ENCODE data around the gene MAMDC4. TPM values are rescaled to one million over a fixed set of nuclear protein-coding genes. Genes with fewer than 3 reads are reported as not detected.

The MAMDC4 gene
- total and polyA plus RNA-seq, 2 of the 13 experiments (the other 11 are each of a cell fraction or from before 2014, with no cell fraction given): 6.0 to 6.8 TPM

DNA sequence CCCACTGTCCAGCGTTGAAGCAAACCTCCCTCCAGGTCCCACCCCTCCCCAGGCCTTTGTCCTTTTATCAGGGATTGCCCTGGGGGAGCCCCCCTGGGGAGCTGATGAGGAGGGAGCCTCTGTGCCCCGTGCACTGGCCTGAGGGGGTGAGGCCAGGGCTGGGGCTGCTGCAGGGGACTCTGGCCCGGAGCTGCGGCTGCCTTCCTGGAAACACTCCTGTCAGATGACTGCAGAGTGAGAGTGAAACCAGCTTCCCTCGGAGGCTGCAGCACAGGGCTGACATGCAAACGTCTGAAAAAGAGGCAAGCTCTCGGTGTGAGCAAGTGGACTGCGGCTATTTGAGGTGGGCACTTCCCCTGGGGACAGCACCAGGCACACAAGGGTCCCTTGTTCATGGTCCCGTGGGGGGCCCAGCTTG lies 29.6 kb downstream of the MAMDC4 start (continued):
- TF ChIP-seq, protein P1, sequence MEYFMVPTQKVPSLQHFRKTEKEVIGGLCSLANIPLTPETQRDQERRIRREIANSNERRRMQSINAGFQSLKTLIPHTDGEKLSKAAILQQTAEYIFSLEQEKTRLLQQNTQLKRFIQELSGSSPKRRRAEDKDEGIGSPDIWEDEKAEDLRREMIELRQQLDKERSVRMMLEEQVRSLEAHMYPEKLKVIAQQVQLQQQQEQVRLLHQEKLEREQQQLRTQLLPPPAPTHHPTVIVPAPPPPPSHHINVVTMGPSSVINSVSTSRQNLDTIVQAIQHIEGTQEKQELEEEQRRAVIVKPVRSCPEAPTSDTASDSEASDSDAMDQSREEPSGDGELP (IDR thresholded peaks at IDR 0.05; ENCODE audit: borderline replicate concordance, low read depth): peak; percentile 43; the same call in 1 of the 2 replicates
- TF ChIP-seq, protein P2, sequence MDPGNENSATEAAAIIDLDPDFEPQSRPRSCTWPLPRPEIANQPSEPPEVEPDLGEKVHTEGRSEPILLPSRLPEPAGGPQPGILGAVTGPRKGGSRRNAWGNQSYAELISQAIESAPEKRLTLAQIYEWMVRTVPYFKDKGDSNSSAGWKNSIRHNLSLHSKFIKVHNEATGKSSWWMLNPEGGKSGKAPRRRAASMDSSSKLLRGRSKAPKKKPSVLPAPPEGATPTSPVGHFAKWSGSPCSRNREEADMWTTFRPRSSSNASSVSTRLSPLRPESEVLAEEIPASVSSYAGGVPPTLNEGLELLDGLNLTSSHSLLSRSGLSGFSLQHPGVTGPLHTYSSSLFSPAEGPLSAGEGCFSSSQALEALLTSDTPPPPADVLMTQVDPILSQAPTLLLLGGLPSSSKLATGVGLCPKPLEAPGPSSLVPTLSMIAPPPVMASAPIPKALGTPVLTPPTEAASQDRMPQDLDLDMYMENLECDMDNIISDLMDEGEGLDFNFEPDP (CRISPR knock-in tag; conservative IDR thresholded peaks at IDR 0.05): no peak
- TF ChIP-seq, protein P3, sequence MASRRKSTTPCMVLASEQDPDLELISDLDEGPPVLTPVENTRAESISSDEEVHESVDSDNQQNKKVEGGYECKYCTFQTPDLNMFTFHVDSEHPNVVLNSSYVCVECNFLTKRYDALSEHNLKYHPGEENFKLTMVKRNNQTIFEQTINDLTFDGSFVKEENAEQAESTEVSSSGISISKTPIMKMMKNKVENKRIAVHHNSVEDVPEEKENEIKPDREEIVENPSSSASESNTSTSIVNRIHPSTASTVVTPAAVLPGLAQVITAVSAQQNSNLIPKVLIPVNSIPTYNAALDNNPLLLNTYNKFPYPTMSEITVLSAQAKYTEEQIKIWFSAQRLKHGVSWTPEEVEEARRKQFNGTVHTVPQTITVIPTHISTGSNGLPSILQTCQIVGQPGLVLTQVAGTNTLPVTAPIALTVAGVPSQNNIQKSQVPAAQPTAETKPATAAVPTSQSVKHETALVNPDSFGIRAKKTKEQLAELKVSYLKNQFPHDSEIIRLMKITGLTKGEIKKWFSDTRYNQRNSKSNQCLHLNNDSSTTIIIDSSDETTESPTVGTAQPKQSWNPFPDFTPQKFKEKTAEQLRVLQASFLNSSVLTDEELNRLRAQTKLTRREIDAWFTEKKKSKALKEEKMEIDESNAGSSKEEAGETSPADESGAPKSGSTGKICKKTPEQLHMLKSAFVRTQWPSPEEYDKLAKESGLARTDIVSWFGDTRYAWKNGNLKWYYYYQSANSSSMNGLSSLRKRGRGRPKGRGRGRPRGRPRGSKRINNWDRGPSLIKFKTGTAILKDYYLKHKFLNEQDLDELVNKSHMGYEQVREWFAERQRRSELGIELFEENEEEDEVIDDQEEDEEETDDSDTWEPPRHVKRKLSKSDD (CRISPR knock-in tag; IDR thresholded peaks at IDR 0.05; ENCODE audit: low read depth): no peak
- TF ChIP-seq, protein P4, sequence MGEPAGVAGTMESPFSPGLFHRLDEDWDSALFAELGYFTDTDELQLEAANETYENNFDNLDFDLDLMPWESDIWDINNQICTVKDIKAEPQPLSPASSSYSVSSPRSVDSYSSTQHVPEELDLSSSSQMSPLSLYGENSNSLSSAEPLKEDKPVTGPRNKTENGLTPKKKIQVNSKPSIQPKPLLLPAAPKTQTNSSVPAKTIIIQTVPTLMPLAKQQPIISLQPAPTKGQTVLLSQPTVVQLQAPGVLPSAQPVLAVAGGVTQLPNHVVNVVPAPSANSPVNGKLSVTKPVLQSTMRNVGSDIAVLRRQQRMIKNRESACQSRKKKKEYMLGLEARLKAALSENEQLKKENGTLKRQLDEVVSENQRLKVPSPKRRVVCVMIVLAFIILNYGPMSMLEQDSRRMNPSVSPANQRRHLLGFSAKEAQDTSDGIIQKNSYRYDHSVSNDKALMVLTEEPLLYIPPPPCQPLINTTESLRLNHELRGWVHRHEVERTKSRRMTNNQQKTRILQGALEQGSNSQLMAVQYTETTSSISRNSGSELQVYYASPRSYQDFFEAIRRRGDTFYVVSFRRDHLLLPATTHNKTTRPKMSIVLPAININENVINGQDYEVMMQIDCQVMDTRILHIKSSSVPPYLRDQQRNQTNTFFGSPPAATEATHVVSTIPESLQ (CRISPR knock-in tag; conservative IDR thresholded peaks at IDR 0.05): no peak
- TF ChIP-seq ZZZ3 (CRISPR knock-in tag; IDR thresholded peaks at IDR 0.05; ENCODE audit: borderline replicate concordance) (no peak), NFKB2 (CRISPR knock-in tag; IDR thresholded peaks at IDR 0.05; ENCODE audit: borderline replicate concordance) (peak; percentile 53; the same call in 1 of the 2 replicates), CBX1 (IDR thresholded peaks at IDR 0.05; ENCODE audit: low read depth) (no peak), ZNF550 (CRISPR knock-in tag; IDR thresholded peaks at IDR 0.05; ENCODE audit: borderline replicate concordance) (no peak), KMT2A (CRISPR knock-in tag; IDR thresholded peaks at IDR 0.05) (no peak), ESRRA (CRISPR knock-in tag; IDR thresholded peaks at IDR 0.05; ENCODE audit: low read depth) (no peak), ZNF292 (CRISPR knock-in tag; IDR thresholded peaks at IDR 0.05; ENCODE audit: borderline replicate concordance, low read depth) (no peak), ZNF883 (CRISPR knock-in tag; IDR thresholded peaks at IDR 0.05; ENCODE audit: not compliant biosample characterization) (no peak), ZMYM4 (CRISPR knock-in tag; IDR thresholded peaks at IDR 0.05) (no peak), ZNF124 (CRISPR knock-in tag; IDR thresholded peaks at IDR 0.05) (no peak)
- TF ChIP-seq, protein P5, sequence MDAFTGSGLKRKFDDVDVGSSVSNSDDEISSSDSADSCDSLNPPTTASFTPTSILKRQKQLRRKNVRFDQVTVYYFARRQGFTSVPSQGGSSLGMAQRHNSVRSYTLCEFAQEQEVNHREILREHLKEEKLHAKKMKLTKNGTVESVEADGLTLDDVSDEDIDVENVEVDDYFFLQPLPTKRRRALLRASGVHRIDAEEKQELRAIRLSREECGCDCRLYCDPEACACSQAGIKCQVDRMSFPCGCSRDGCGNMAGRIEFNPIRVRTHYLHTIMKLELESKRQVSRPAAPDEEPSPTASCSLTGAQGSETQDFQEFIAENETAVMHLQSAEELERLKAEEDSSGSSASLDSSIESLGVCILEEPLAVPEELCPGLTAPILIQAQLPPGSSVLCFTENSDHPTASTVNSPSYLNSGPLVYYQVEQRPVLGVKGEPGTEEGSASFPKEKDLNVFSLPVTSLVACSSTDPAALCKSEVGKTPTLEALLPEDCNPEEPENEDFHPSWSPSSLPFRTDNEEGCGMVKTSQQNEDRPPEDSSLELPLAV (CRISPR knock-in tag; conservative IDR thresholded peaks at IDR 0.05; ENCODE audit: low read depth): no peak
- TF ChIP-seq, protein P6, sequence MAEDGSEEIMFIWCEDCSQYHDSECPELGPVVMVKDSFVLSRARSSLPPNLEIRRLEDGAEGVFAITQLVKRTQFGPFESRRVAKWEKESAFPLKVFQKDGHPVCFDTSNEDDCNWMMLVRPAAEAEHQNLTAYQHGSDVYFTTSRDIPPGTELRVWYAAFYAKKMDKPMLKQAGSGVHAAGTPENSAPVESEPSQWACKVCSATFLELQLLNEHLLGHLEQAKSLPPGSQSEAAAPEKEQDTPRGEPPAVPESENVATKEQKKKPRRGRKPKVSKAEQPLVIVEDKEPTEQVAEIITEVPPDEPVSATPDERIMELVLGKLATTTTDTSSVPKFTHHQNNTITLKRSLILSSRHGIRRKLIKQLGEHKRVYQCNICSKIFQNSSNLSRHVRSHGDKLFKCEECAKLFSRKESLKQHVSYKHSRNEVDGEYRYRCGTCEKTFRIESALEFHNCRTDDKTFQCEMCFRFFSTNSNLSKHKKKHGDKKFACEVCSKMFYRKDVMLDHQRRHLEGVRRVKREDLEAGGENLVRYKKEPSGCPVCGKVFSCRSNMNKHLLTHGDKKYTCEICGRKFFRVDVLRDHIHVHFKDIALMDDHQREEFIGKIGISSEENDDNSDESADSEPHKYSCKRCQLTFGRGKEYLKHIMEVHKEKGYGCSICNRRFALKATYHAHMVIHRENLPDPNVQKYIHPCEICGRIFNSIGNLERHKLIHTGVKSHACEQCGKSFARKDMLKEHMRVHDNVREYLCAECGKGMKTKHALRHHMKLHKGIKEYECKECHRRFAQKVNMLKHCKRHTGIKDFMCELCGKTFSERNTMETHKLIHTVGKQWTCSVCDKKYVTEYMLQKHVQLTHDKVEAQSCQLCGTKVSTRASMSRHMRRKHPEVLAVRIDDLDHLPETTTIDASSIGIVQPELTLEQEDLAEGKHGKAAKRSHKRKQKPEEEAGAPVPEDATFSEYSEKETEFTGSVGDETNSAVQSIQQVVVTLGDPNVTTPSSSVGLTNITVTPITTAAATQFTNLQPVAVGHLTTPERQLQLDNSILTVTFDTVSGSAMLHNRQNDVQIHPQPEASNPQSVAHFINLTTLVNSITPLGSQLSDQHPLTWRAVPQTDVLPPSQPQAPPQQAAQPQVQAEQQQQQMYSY (CRISPR knock-in tag; IDR thresholded peaks at IDR 0.05): no peak
